Measurements from ENCODE around the gene EGFL8.

DNA sequence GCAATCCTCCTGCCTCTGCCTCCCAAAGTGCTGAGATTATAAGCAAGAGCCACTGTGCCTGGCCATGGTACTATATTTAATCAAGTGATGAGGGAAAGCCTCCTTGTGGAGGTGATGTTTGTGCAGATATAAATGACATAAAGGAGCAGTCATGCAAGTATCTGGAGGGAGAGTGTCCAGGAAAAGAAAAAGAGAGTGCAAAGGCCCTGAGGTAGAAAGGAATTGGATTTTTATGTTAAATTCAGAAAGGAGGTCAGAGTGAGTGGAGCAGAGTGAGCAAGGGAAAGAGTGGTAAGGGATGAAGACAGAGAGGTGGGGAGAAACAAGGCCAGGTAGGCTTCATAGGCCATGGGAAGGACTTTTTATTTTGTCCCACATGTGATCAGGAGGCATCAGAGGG lies 26.9 kb upstream of the EGFL8 start:
- TF ChIP-seq CTCF (IDR thresholded peaks at IDR 0.05; ENCODE audit: low read depth, low read length) (no peak), EZH2phosphoT487 (IDR thresholded peaks at IDR 0.05; ENCODE audit: low read depth) (no peak)
